GM13976 (cell line): ENCODE results near the gene LILRA2.
A peak's percentile ranks its signal among the peaks of the same experiment; 100 is the strongest.

Experiments
- DNase-seq: peaks from one replicate; pipeline ENCODE4 v3.0.0; 2012; ENCODE audit warnings: low spot score
- in situ Hi-C: fragments of 300-500 bp; cut with MboI; formaldehyde crosslinking; loops from one replicate; pipeline ENCODE4 v1.12.0; 2022; ENCODE audit warnings: low sequenced_read_pairs, mixed read lengths, inconsistent platforms; ENCODE audit not compliant: unreplicated experiment
- TF ChIP-seq, protein P1 (sequence below): IDR thresholded peaks from 2 replicates; pipeline ENCODE4 v1.5.1; 2012; ENCODE audit warnings: borderline replicate concordance, mild to moderate bottlenecking; ENCODE audit not compliant: insufficient read depth; ENCODE audit errors: extremely low read depth, missing control alignments, control extremely low read depth

LILRA2 gene

GRCh38 chr19:54551950-54552912 lies 21.4 kb upstream of the LILRA2 start:
- TF ChIP-seq, protein P1, sequence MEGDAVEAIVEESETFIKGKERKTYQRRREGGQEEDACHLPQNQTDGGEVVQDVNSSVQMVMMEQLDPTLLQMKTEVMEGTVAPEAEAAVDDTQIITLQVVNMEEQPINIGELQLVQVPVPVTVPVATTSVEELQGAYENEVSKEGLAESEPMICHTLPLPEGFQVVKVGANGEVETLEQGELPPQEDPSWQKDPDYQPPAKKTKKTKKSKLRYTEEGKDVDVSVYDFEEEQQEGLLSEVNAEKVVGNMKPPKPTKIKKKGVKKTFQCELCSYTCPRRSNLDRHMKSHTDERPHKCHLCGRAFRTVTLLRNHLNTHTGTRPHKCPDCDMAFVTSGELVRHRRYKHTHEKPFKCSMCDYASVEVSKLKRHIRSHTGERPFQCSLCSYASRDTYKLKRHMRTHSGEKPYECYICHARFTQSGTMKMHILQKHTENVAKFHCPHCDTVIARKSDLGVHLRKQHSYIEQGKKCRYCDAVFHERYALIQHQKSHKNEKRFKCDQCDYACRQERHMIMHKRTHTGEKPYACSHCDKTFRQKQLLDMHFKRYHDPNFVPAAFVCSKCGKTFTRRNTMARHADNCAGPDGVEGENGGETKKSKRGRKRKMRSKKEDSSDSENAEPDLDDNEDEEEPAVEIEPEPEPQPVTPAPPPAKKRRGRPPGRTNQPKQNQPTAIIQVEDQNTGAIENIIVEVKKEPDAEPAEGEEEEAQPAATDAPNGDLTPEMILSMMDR, result no peak
- in situ Hi-C loops, result no loop called here
- peak; percentile 70 for DNase-seq

DNA sequence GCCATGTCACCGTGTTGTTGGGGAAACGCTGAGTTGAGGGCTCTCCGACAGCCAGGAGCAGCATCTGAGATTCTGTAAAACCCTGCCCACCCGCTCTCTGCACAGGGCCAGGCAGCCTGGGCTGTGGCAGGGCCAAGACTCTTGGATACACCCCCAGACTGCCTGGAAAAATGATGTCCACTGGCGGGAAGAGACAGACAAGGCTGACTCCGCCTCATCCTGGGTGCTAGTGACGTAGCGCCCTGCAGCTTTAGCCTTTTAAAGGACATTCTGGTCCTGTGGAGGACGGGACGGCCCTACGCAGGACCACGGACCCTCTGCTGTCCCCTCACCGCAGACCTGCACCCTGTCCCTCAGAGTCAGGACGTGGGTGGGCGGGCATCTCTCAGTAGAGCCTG lies 20.7 kb upstream of the LILRA2 start:
- TF ChIP-seq, protein P1, result no peak
- in situ Hi-C loops, result no loop called here
- DNase-seq, result no peak

GRCh38 chr19:54554006-54554405 lies 19.6 kb upstream of the LILRA2 start:
- TF ChIP-seq, protein P1, result no peak
- DNase-seq, result no peak
- in situ Hi-C loops, result no loop called here

- in situ Hi-C loops, result no loop called here
- TF ChIP-seq, protein P1, result no peak
- DNase-seq, result no peak
Observed at GRCh38 chr19:54554896-54555295, 18.7 kb upstream of the LILRA2 start.

DNA sequence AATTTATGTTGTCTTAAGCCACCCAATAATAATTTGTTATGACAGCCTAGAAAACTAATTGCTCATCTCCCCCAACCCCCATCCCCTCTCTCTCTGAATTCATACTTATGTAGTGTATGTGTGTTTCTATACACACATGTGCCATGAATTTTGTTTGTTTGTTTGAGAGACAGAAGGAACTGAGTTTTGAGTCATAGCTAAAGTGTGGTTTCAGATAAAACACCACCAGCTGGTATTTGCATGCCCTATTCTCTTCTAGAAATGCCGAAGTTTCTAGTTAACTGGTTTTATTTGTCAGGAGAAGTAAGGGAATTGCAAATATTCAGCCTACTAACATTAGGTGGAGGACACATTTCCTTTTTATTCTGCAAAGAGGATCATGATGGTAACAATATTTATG lies 17.4 kb upstream of the LILRA2 start:
- in situ Hi-C loops, result no loop called here
- no peak for DNase-seq

DNA sequence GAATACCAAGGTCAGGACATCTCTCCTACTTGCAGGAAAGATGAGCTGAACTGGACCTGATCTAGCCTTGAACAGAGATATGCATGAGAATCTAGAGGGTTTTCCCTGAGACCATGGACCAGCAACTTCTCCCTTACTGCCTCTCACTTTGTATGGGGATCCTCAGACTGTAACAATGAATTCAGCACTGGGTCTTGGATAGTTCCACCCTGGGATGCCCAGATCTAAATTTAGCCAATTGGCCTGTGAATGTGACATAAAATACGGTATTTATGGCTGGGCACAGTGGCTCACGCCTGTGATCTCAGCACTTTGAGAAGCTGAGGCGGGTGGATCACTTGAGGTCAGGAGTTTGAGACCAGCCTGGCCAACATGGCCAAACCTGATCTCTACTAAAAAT lies 15.3 kb upstream of the LILRA2 start:
- in situ Hi-C loops, result no loop called here
- DNase-seq, result no peak
- TF ChIP-seq, protein P1, result no peak

More for the DNA sequence above, 17.4 kb upstream of the LILRA2 start:
- TF ChIP-seq, protein P1, result no peak

DNA sequence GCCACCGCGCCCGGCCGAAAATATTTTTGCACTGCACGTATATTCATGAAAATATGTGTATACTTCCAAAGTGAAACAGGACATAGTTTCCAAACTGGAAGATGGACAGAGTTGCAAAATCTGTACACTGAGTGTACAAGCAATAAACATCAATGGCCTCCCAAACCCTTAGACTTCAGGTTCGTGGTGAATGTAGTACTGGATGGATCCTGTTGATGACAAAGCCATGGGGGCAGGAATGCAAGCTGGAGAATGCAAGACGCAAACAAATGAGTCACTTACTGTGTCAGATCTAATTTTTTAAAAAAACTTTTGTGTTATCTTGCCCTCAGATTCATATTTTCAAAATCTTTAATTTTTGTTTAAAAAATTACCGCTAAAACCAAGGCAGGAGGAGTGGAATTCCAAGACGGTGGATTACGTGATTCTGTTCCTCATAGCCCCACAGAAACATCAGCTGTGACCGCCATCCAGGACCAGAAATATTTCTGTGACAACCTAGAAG lies 12.7 kb upstream of the LILRA2 start:
- no peak for DNase-seq
- in situ Hi-C loops, result no loop called here
- TF ChIP-seq, protein P1, result no peak
